SK-N-SH treated with all-trans-retinoic acid at 6 μM for 48 hours (cell line): ENCODE measurements around the gene ZNF501.

Source experiments
- ATAC-seq: fragments of 200-7000 bp; cut with Tn5 transposase; 3 replicates; pipeline ENCODE4 v1.9.1; 2020; ENCODE audit warnings: mild to moderate bottlenecking, moderate library complexity
- BACH2 ChIP-seq: fragments of 250-450 bp; sonication (Bioruptor Pico); IDR thresholded peaks from 2 replicates; pipeline ENCODE4 v1.9.0; 2021; ENCODE audit warnings: mild to moderate bottlenecking, borderline replicate concordance
- ESRRG ChIP-seq: fragments of 250-450 bp; sonication (Bioruptor Pico); IDR thresholded peaks from 2 replicates; pipeline ENCODE4 v1.6.1; 2021; ENCODE audit warnings: mild to moderate bottlenecking
- GLIS3 ChIP-seq: fragments of 250-450 bp; sonication (Bioruptor Pico); IDR thresholded peaks from 2 replicates; pipeline ENCODE4 v1.5.0; 2020; ENCODE audit warnings: mild to moderate bottlenecking, moderate library complexity
- ISL1 ChIP-seq: fragments of 250-450 bp; sonication (Bioruptor Pico); IDR thresholded peaks from 2 replicates; pipeline ENCODE4 v2.1.2; 2022; ENCODE audit warnings: mild to moderate bottlenecking, moderate library complexity
- OSR1 ChIP-seq: fragments of 250-450 bp; sonication (Bioruptor Pico); IDR thresholded peaks from 2 replicates; pipeline ENCODE4 v1.8.0; 2022; ENCODE audit warnings: moderate library complexity, mild to moderate bottlenecking, inconsistent platforms
- PPARA ChIP-seq: fragments of 250-450 bp; sonication (Bioruptor Pico); IDR thresholded peaks from 2 replicates; pipeline ENCODE4 v1.5.0; 2020; ENCODE audit warnings: mild to moderate bottlenecking, borderline replicate concordance
- RARB ChIP-seq: fragments of 250-450 bp; sonication (Bioruptor Pico); IDR thresholded peaks from 2 replicates; pipeline ENCODE4 v1.8.0; 2021; ENCODE audit warnings: mild to moderate bottlenecking, moderate library complexity
- SNAI2 ChIP-seq: fragments of 250-450 bp; sonication (Bioruptor Pico); IDR thresholded peaks from 2 replicates; pipeline ENCODE4 v1.5.0; 2020; ENCODE audit warnings: mild to moderate bottlenecking, moderate library complexity
- TCF4 ChIP-seq: fragments of 250-450 bp; sonication (Bioruptor Pico); IDR thresholded peaks from 2 replicates; pipeline ENCODE4 v1.8.0; 2021; ENCODE audit warnings: mild to moderate bottlenecking, moderate library complexity, borderline replicate concordance
- ZC3H10 ChIP-seq: fragments of 250-450 bp; sonication (Bioruptor Pico); IDR thresholded peaks from 2 replicates; pipeline ENCODE4 v1.5.1; 2021; ENCODE audit warnings: mild to moderate bottlenecking, moderate library complexity
- ZFP3 ChIP-seq: fragments of 250-450 bp; sonication (Bioruptor Pico); IDR thresholded peaks from 2 replicates; pipeline ENCODE4 v1.5.0; 2020; ENCODE audit warnings: mild to moderate bottlenecking, moderate library complexity
- ZNF565 ChIP-seq: fragments of 450-650 bp; formaldehyde crosslinking; conservative IDR thresholded peaks from 2 replicates; pipeline ENCODE4 v1.5.0; 2020; ENCODE audit warnings: low read depth, mild to moderate bottlenecking, moderate library complexity
- ZNF70 ChIP-seq: fragments of 450-650 bp; formaldehyde crosslinking; IDR thresholded peaks from 2 replicates; pipeline ENCODE4 v1.5.0; 2020; ENCODE audit warnings: mild to moderate bottlenecking, moderate library complexity
- TF ChIP-seq, protein P1 (sequence below): fragments of 250-450 bp; sonication (Bioruptor Pico); IDR thresholded peaks from 2 replicates; pipeline ENCODE4 v1.8.0; 2020; ENCODE audit warnings: mild to moderate bottlenecking, moderate library complexity, borderline replicate concordance
- TF ChIP-seq, protein P2 (sequence below): fragments of 250-450 bp; sonication (Bioruptor Pico); IDR thresholded peaks from 2 replicates; pipeline ENCODE4 v1.5.1; 2021; ENCODE audit warnings: mild to moderate bottlenecking, moderate library complexity
- TF ChIP-seq, protein P3 (sequence below): fragments of 250-450 bp; sonication (Bioruptor Pico); IDR thresholded peaks from 2 replicates; pipeline ENCODE4 v1.8.0; 2021; ENCODE audit warnings: low read depth, mild to moderate bottlenecking, moderate library complexity, borderline replicate concordance

ZNF501 gene

DNA sequence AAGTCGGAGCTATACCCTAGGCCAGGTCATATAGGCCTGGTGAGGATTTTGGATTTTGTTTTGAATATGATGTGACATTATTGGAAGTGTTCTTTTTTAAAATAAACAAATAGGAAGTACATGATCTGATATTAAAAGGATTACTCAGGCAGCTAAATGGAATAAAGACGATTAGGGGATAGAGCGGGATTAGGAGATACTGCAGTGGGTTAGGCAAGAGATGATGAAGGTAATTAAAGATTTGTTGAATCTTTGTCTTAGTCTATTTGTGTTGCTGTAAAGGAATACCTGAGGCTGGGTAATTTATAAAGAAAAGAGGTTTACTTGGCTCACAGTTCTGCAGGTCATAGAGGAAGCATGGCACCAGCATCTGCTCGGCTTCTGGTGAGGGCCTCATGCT lies 53.5 kb downstream of the ZNF501 start:
- no peak for ATAC-seq
- TF ChIP-seq ZNF565 (CRISPR knock-in tag) (no peak), SNAI2 (no peak), ZC3H10 (CRISPR knock-in tag) (no peak), BACH2 (no peak), ZNF70 (CRISPR knock-in tag) (no peak), GLIS3 (CRISPR knock-in tag) (no peak), TCF4 (no peak), ESRRG (CRISPR knock-in tag) (no peak), ZFP3 (CRISPR knock-in tag) (no peak), PPARA (CRISPR knock-in tag) (no peak), RARB (CRISPR knock-in tag) (no peak), ISL1 (CRISPR knock-in tag) (no peak), OSR1 (CRISPR knock-in tag) (no peak)
- TF ChIP-seq, protein P1, sequence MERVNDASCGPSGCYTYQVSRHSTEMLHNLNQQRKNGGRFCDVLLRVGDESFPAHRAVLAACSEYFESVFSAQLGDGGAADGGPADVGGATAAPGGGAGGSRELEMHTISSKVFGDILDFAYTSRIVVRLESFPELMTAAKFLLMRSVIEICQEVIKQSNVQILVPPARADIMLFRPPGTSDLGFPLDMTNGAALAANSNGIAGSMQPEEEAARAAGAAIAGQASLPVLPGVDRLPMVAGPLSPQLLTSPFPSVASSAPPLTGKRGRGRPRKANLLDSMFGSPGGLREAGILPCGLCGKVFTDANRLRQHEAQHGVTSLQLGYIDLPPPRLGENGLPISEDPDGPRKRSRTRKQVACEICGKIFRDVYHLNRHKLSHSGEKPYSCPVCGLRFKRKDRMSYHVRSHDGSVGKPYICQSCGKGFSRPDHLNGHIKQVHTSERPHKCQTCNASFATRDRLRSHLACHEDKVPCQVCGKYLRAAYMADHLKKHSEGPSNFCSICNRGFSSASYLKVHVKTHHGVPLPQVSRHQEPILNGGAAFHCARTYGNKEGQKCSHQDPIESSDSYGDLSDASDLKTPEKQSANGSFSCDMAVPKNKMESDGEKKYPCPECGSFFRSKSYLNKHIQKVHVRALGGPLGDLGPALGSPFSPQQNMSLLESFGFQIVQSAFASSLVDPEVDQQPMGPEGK (CRISPR knock-in tag), result no peak
- TF ChIP-seq, protein P2, sequence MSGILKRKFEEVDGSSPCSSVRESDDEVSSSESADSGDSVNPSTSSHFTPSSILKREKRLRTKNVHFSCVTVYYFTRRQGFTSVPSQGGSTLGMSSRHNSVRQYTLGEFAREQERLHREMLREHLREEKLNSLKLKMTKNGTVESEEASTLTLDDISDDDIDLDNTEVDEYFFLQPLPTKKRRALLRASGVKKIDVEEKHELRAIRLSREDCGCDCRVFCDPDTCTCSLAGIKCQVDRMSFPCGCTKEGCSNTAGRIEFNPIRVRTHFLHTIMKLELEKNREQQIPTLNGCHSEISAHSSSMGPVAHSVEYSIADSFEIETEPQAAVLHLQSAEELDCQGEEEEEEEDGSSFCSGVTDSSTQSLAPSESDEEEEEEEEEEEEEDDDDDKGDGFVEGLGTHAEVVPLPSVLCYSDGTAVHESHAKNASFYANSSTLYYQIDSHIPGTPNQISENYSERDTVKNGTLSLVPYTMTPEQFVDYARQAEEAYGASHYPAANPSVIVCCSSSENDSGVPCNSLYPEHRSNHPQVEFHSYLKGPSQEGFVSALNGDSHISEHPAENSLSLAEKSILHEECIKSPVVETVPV (CRISPR knock-in tag), result no peak
- TF ChIP-seq, protein P3, sequence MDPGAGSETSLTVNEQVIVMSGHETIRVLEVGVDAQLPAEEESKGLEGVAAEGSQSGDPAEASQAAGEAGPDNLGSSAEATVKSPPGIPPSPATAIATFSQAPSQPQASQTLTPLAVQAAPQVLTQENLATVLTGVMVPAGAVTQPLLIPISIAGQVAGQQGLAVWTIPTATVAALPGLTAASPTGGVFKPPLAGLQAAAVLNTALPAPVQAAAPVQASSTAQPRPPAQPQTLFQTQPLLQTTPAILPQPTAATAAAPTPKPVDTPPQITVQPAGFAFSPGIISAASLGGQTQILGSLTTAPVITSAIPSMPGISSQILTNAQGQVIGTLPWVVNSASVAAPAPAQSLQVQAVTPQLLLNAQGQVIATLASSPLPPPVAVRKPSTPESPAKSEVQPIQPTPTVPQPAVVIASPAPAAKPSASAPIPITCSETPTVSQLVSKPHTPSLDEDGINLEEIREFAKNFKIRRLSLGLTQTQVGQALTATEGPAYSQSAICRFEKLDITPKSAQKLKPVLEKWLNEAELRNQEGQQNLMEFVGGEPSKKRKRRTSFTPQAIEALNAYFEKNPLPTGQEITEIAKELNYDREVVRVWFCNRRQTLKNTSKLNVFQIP, result no peak
